Left ventricle myocardium inferior (tissue), 1 donor: ENCODE measurements around the gene MED31. TPM values are rescaled to one million over a fixed set of nuclear protein-coding genes. Genes with fewer than 3 reads are reported as not detected.

Experiments used
- DNase-seq: peaks from one replicate; pipeline ENCODE4 v3.0.0-alpha.2; 2020
- H3K27ac ChIP-seq: fragments of 200-600 bp; replicated peaks from 2 replicates; pipeline ENCODE4 v1.8.0; 2021
- H3K27me3 ChIP-seq: fragments of 200-600 bp; 2 replicates; pipeline ENCODE4 v1.8.0; 2021; ENCODE audit warnings: low read depth
- H3K36me3 ChIP-seq: fragments of 200-600 bp; 2 replicates; pipeline ENCODE4 v1.8.0; 2021
- H3K4me1 ChIP-seq: fragments of 200-600 bp; 2 replicates; pipeline ENCODE4 v1.8.0; 2021
- H3K4me3 ChIP-seq: fragments of 200-600 bp; 2 replicates; pipeline ENCODE4 v1.8.0; 2021; ENCODE audit warnings: mild to moderate bottlenecking, moderate library complexity
- H3K9me3 ChIP-seq: fragments of 200-600 bp; replicated peaks from 2 replicates; pipeline ENCODE4 v1.8.0; 2021
- CTCF ChIP-seq: fragments of 200-600 bp; IDR thresholded peaks from 2 replicates; pipeline ENCODE4 v1.8.0; 2021; ENCODE audit warnings: antibody characterized with exemption, mild to moderate bottlenecking, borderline replicate concordance
- intact Hi-C: fragments of 100-400 bp; cut with micrococcal nuclease; formaldehyde crosslinking; loops from one replicate; pipeline ENCODE4 v1.11.0; 2022
- total RNA-seq: library from RNA; stranded (reverse); fragmentation: NEBNext Ultra II Directional; extraction: Animal tissue kit (Norgen Biotek cat#: 25700); gene quantifications from one replicate; pipeline ENCODE4 v1.2.1, GENCODE V29; 2021
- donor health status: DM: no; HTN: yes; CAD: no; lungs with severe emphysema.

Gene MED31
- total RNA-seq, 1 donor from 2014 or later: 14.1 TPM

- H3K36me3 ChIP-seq: peaks cover 33% of the 10 kb centered on the region
- H3K27me3 ChIP-seq: no peaks in the 10 kb centered on the region
- intact Hi-C loops: no loop called here
- peaks cover 47% of the 10 kb centered on the region for H3K4me1 ChIP-seq
- peak within 1 kb of the TSS; percentile 99 for H3K4me3 ChIP-seq
- H3K9me3 ChIP-seq: no peaks in the 10 kb centered on the region
- no peak for TF ChIP-seq CTCF
- peak within 1 kb of the TSS; percentile 95 for H3K27ac ChIP-seq
- peak; percentile 94 for DNase-seq
These were observed 10.7 kb downstream of the MED31 start, which contains the start of the genes KIAA0753 and TXNDC17 for GRCh38 chr17:6640536-6641246. KIAA0753 (minus strand) TSS chr17:6640711; CDS start chr17:6635103, 5,608 bp downstream. TXNDC17 (plus strand) TSS chr17:6641060; CDS start chr17:6641083, 23 bp downstream.

- Histone ChIP-seq H3K4me1 (peaks cover 43% of the 10 kb centered on the region), H3K27me3 (no peaks in the 10 kb centered on the region), H3K9me3 (no peaks in the 10 kb centered on the region), H3K36me3 (peaks cover 27% of the 10 kb centered on the region), H3K27ac (peak overlapping the region; percentile 95), H3K4me3 (peak overlapping the region; percentile 99)
- no peak for TF ChIP-seq CTCF
- no peak for DNase-seq
- intact Hi-C loops: no loop called here
These were observed 11.5 kb downstream of the MED31 start for GRCh38 chr17:6639586-6640535.

- no peak for DNase-seq
- Histone ChIP-seq H3K27me3 (no peaks in the 10 kb centered on the region), H3K36me3 (peaks cover 23% of the 10 kb centered on the region), H3K27ac (no peak overlapping the region), H3K9me3 (no peaks in the 10 kb centered on the region), H3K4me3 (peak overlapping the region; percentile 99), H3K4me1 (peaks cover 43% of the 10 kb centered on the region)
- no peak for TF ChIP-seq CTCF
- intact Hi-C loops: no loop called here
These were observed 12.3 kb downstream of the MED31 start for GRCh38 chr17:6639014-6639585.

- no peak for DNase-seq
- peaks cover 43% of the 10 kb centered on the region for H3K4me1 ChIP-seq
- H3K4me3 ChIP-seq: peak overlapping the region; percentile 99
- no peak for TF ChIP-seq CTCF
- intact Hi-C loops: no loop called here
- H3K27me3 ChIP-seq: no peaks in the 10 kb centered on the region
- H3K27ac ChIP-seq: no peak overlapping the region
- no peaks in the 10 kb centered on the region for H3K9me3 ChIP-seq
- H3K36me3 ChIP-seq: peaks cover 23% of the 10 kb centered on the region
These were observed 13.1 kb downstream of the MED31 start for GRCh38 chr17:6638046-6638908.
